Stomach smooth muscle (tissue), 2 donors: ENCODE measurements around the gene EDN2.

Experiments
- H3K27ac ChIP-seq: one replicate; pipeline ENCODE4 v1.7.0; 2013; ENCODE audit warnings: mild to moderate bottlenecking, low read length, inconsistent platforms
- H3K27me3 ChIP-seq, 2 donors: one replicate each; pipeline ENCODE4 v1.7.0; 2013; ENCODE audit warnings: low read length in 2 of 2; ENCODE audit not compliant: insufficient read depth in 2 of 2, control insufficient read depth in 1 of 2
- H3K36me3 ChIP-seq, 2 donors: one replicate each; pipeline ENCODE4 v1.7.0; 2013; ENCODE audit warnings: low read length in 2 of 2; ENCODE audit not compliant: control insufficient read depth in 2 of 2, insufficient read depth in 2 of 2
- H3K4me1 ChIP-seq: one replicate; pipeline ENCODE4 v1.7.0; 2013; ENCODE audit warnings: low read length; ENCODE audit not compliant: control insufficient read depth, insufficient read depth
- H3K4me3 ChIP-seq, 2 donors: one replicate each; pipeline ENCODE4 v1.7.0; 2013; ENCODE audit warnings: low read length in 2 of 2
- H3K9ac ChIP-seq, 2 donors: one replicate each; pipeline ENCODE4 v1.7.0; 2013; ENCODE audit warnings: low read length in 2 of 2, mild to moderate bottlenecking in 1 of 2
- H3K9me3 ChIP-seq, 2 donors: one replicate each; pipeline ENCODE4 v1.7.0; 2013; ENCODE audit warnings: low read length in 2 of 2; ENCODE audit not compliant: control insufficient read depth in 2 of 2
- donor health status: healthy.
- donor health status: Pancreatic carcinoma.

EDN2 gene

GRCh38 chr1:41525891-41526587 lies 41.6 kb upstream of the EDN2 start:
- H3K9ac ChIP-seq: no peak overlapping the region
- H3K27me3 ChIP-seq: no peaks in the 10 kb centered on the region
- H3K27ac ChIP-seq: no peak overlapping the region

GRCh38 chr1:41524676-41525675 lies 40.5 kb upstream of the EDN2 start:
- Histone ChIP-seq H3K9ac (no peak overlapping the region), H3K36me3 (no peaks in the 10 kb centered on the region), H3K4me3 (no peak overlapping the region), H3K9me3 (no peaks in the 10 kb centered on the region), H3K27ac (no peak overlapping the region), H3K4me1 (no peaks in the 10 kb centered on the region), H3K27me3 (no peaks in the 10 kb centered on the region)

More at GRCh38 chr1:41525891-41526587, 41.6 kb upstream of the EDN2 start:
- no peak overlapping the region for H3K4me3 ChIP-seq
- H3K4me1 ChIP-seq: no peaks in the 10 kb centered on the region
- no peaks in the 10 kb centered on the region for H3K36me3 ChIP-seq
- no peaks in the 10 kb centered on the region for H3K9me3 ChIP-seq

GRCh38 chr1:41523949-41524675 lies 39.6 kb upstream of the EDN2 start:
- H3K27me3 ChIP-seq: no peaks in the 10 kb centered on the region

GRCh38 chr1:41523071-41523470 lies 38.6 kb upstream of the EDN2 start:
- no peaks in the 10 kb centered on the region for H3K36me3 ChIP-seq
- H3K4me3 ChIP-seq: no peak overlapping the region
- H3K9ac ChIP-seq: no peak overlapping the region
- no peaks in the 10 kb centered on the region for H3K4me1 ChIP-seq
- H3K27ac ChIP-seq: no peak overlapping the region
- no peaks in the 10 kb centered on the region for H3K27me3 ChIP-seq
- H3K9me3 ChIP-seq: no peaks in the 10 kb centered on the region

More at GRCh38 chr1:41523949-41524675, 39.6 kb upstream of the EDN2 start:
- Histone ChIP-seq H3K4me3 (no peak overlapping the region), H3K9ac (no peak overlapping the region), H3K27ac (no peak overlapping the region), H3K9me3 (no peaks in the 10 kb centered on the region), H3K36me3 (no peaks in the 10 kb centered on the region), H3K4me1 (no peaks in the 10 kb centered on the region)

- no peaks in the 10 kb centered on the region for H3K9me3 ChIP-seq
- no peak overlapping the region for H3K9ac ChIP-seq
- H3K27ac ChIP-seq: no peak overlapping the region
- H3K4me1 ChIP-seq: peaks cover 4% of the 10 kb centered on the region
- no peaks in the 10 kb centered on the region for H3K27me3 ChIP-seq
- H3K4me3 ChIP-seq: no peak overlapping the region
- H3K36me3 ChIP-seq: no peaks in the 10 kb centered on the region
Observed at GRCh38 chr1:41521766-41522165, 37.3 kb upstream of the EDN2 start.

- Histone ChIP-seq H3K9me3 (no peaks in the 10 kb centered on the region), H3K36me3 (no peaks in the 10 kb centered on the region), H3K27me3 (no peaks in the 10 kb centered on the region), H3K27ac (no peak overlapping the region), H3K4me3 (no peak overlapping the region), H3K9ac (no peak overlapping the region), H3K4me1 (peaks cover 10% of the 10 kb centered on the region)
Observed at GRCh38 chr1:41520951-41521752, 36.7 kb upstream of the EDN2 start.

- Histone ChIP-seq H3K27me3 (no peaks in the 10 kb centered on the region), H3K9ac (no peak overlapping the region), H3K9me3 (no peaks in the 10 kb centered on the region), H3K27ac (no peak overlapping the region), H3K4me1 (peaks cover 17% of the 10 kb centered on the region), H3K36me3 (no peaks in the 10 kb centered on the region), H3K4me3 (no peak overlapping the region)
Observed at GRCh38 chr1:41519667-41520066, 35.2 kb upstream of the EDN2 start.

- Histone ChIP-seq H3K4me3 (no peak overlapping the region), H3K4me1 (peaks cover 17% of the 10 kb centered on the region), H3K9ac (no peak overlapping the region), H3K27ac (no peak overlapping the region), H3K9me3 (no peaks in the 10 kb centered on the region), H3K27me3 (no peaks in the 10 kb centered on the region), H3K36me3 (no peaks in the 10 kb centered on the region)
Observed at GRCh38 chr1:41518471-41518870, 34.0 kb upstream of the EDN2 start.

- peak overlapping the region in 1 of 2 donors; percentile 72 for H3K4me3 ChIP-seq
- H3K4me1 ChIP-seq: peaks cover 17% of the 10 kb centered on the region
- H3K9ac ChIP-seq: no peak overlapping the region
- H3K27me3 ChIP-seq: no peaks in the 10 kb centered on the region
- H3K27ac ChIP-seq: no peak overlapping the region
- H3K9me3 ChIP-seq: no peaks in the 10 kb centered on the region
- no peaks in the 10 kb centered on the region for H3K36me3 ChIP-seq
Observed at GRCh38 chr1:41517062-41517438, 32.6 kb upstream of the EDN2 start.
